ENCODE data around the gene CELA3A. TPM values are rescaled to one million over a fixed set of nuclear protein-coding genes. Genes with fewer than 3 reads are reported as not detected.
"Not testable (repeated sequence)": the region's sequence is repeated elsewhere in the genome, so short reads cannot be mapped to it uniquely, and the experiment has no call there.

CELA3A gene
- total RNA-seq, 2 donors from 2014 or later, result not detected

GRCh38 chr1:21989672-21990393, 11.6 kb upstream of the CELA3A start:
- not testable (repeated sequence) for DNase-seq; H3K9me3 Mint-ChIP-seq; H3K27me3 Mint-ChIP-seq (ENCODE audit: low read depth); ATAC-seq (replicated peaks in 1 of 2); H3K27ac Mint-ChIP-seq; H3K36me3 Mint-ChIP-seq (ENCODE audit: insufficient read depth in 2 of 2); H3K4me3 Mint-ChIP-seq; H3K4me1 Mint-ChIP-seq (ENCODE audit: low read depth)

- not testable (repeated sequence) for H3K4me1 Mint-ChIP-seq (ENCODE audit: low read depth); ATAC-seq (replicated peaks in 1 of 2); H3K9me3 Mint-ChIP-seq; H3K27ac Mint-ChIP-seq; H3K4me3 Mint-ChIP-seq; H3K27me3 Mint-ChIP-seq (ENCODE audit: low read depth); DNase-seq; H3K36me3 Mint-ChIP-seq (ENCODE audit: insufficient read depth in 2 of 2)
Measured at GRCh38 chr1:21992186-21992585, 9.3 kb upstream of the CELA3A start.

- ATAC-seq (replicated peaks in 1 of 2); H3K27me3 Mint-ChIP-seq (ENCODE audit: low read depth): not testable (repeated sequence)
Measured at GRCh38 chr1:21994716-21995115, 6.7 kb upstream of the CELA3A start.

GRCh38 chr1:21996663-21996970, 4.8 kb upstream of the CELA3A start:
- H3K27me3 Mint-ChIP-seq (ENCODE audit: low read depth); H3K27ac Mint-ChIP-seq; H3K4me3 Mint-ChIP-seq; H3K9me3 Mint-ChIP-seq; ATAC-seq (replicated peaks in 1 of 2); H3K36me3 Mint-ChIP-seq (ENCODE audit: insufficient read depth in 2 of 2); DNase-seq; H3K4me1 Mint-ChIP-seq (ENCODE audit: low read depth): not testable (repeated sequence)

More at GRCh38 chr1:21994716-21995115, 6.7 kb upstream of the CELA3A start:
- H3K36me3 Mint-ChIP-seq (ENCODE audit: insufficient read depth in 2 of 2); H3K27ac Mint-ChIP-seq; H3K9me3 Mint-ChIP-seq; H3K4me1 Mint-ChIP-seq (ENCODE audit: low read depth); DNase-seq; H3K4me3 Mint-ChIP-seq: not testable (repeated sequence)

- H3K36me3 Mint-ChIP-seq (ENCODE audit: insufficient read depth in 2 of 2); DNase-seq; H3K27ac Mint-ChIP-seq; H3K4me1 Mint-ChIP-seq (ENCODE audit: low read depth); ATAC-seq (replicated peaks in 1 of 2); H3K9me3 Mint-ChIP-seq; H3K27me3 Mint-ChIP-seq (ENCODE audit: low read depth); H3K4me3 Mint-ChIP-seq: not testable (repeated sequence)
Measured at GRCh38 chr1:21997891-21998623, 3.4 kb upstream of the CELA3A start.

- H3K27me3 Mint-ChIP-seq (ENCODE audit: low read depth); ATAC-seq (replicated peaks in 1 of 2); DNase-seq; H3K9me3 Mint-ChIP-seq; H3K4me3 Mint-ChIP-seq; H3K4me1 Mint-ChIP-seq (ENCODE audit: low read depth); H3K27ac Mint-ChIP-seq; H3K36me3 Mint-ChIP-seq (ENCODE audit: insufficient read depth in 2 of 2): not testable (repeated sequence)
Measured at GRCh38 chr1:21998624-21999294, 2.7 kb upstream of the CELA3A start.

- H3K27me3 Mint-ChIP-seq (ENCODE audit: low read depth); H3K4me3 Mint-ChIP-seq; ATAC-seq (replicated peaks in 1 of 2); DNase-seq; H3K9me3 Mint-ChIP-seq; H3K27ac Mint-ChIP-seq; H3K36me3 Mint-ChIP-seq (ENCODE audit: insufficient read depth in 2 of 2); H3K4me1 Mint-ChIP-seq (ENCODE audit: low read depth): not testable (repeated sequence)
Measured at GRCh38 chr1:21999645-22000044, 1.8 kb upstream of the CELA3A start.

GRCh38 chr1:22002461-22002860, 1.0 kb downstream of the CELA3A start:
- not testable (repeated sequence) for H3K27me3 Mint-ChIP-seq (ENCODE audit: low read depth); DNase-seq; H3K4me1 Mint-ChIP-seq (ENCODE audit: low read depth); ATAC-seq (replicated peaks in 1 of 2); H3K4me3 Mint-ChIP-seq; H3K9me3 Mint-ChIP-seq; H3K36me3 Mint-ChIP-seq (ENCODE audit: insufficient read depth in 2 of 2); H3K27ac Mint-ChIP-seq

GRCh38 chr1:22002875-22003274, 1.4 kb downstream of the CELA3A start:
- H3K27ac Mint-ChIP-seq; H3K36me3 Mint-ChIP-seq (ENCODE audit: insufficient read depth in 2 of 2); ATAC-seq (replicated peaks in 1 of 2); H3K27me3 Mint-ChIP-seq (ENCODE audit: low read depth); H3K4me3 Mint-ChIP-seq; H3K9me3 Mint-ChIP-seq; H3K4me1 Mint-ChIP-seq (ENCODE audit: low read depth); DNase-seq: not testable (repeated sequence)

GRCh38 chr1:22003959-22004358, 2.5 kb downstream of the CELA3A start:
- not testable (repeated sequence) for DNase-seq; H3K27ac Mint-ChIP-seq; H3K4me3 Mint-ChIP-seq; ATAC-seq (replicated peaks in 1 of 2); H3K9me3 Mint-ChIP-seq; H3K36me3 Mint-ChIP-seq (ENCODE audit: insufficient read depth in 2 of 2); H3K4me1 Mint-ChIP-seq (ENCODE audit: low read depth); H3K27me3 Mint-ChIP-seq (ENCODE audit: low read depth)

- not testable (repeated sequence) for H3K27me3 Mint-ChIP-seq (ENCODE audit: low read depth); H3K4me1 Mint-ChIP-seq (ENCODE audit: low read depth); H3K36me3 Mint-ChIP-seq (ENCODE audit: insufficient read depth in 2 of 2); H3K9me3 Mint-ChIP-seq; H3K4me3 Mint-ChIP-seq; H3K27ac Mint-ChIP-seq
- DNase-seq (peak; percentile 54 to 55), ATAC-seq (replicated peaks in 1 of 2) (peak; percentile 79 to 80)
Measured at GRCh38 chr1:22005261-22006149, 4.0 kb downstream of the CELA3A start.

- H3K27me3 Mint-ChIP-seq (ENCODE audit: low read depth); H3K4me3 Mint-ChIP-seq; ATAC-seq (replicated peaks in 1 of 2); H3K36me3 Mint-ChIP-seq (ENCODE audit: insufficient read depth in 2 of 2); H3K9me3 Mint-ChIP-seq; H3K4me1 Mint-ChIP-seq (ENCODE audit: low read depth); H3K27ac Mint-ChIP-seq; DNase-seq: not testable (repeated sequence)
Measured at GRCh38 chr1:22006736-22007135, 5.3 kb downstream of the CELA3A start.

- not testable (repeated sequence) for H3K27me3 Mint-ChIP-seq (ENCODE audit: low read depth); H3K36me3 Mint-ChIP-seq (ENCODE audit: insufficient read depth in 2 of 2); H3K4me1 Mint-ChIP-seq (ENCODE audit: low read depth); DNase-seq; H3K9me3 Mint-ChIP-seq; ATAC-seq (replicated peaks in 1 of 2); H3K4me3 Mint-ChIP-seq; H3K27ac Mint-ChIP-seq
Measured at GRCh38 chr1:22007262-22007661, 5.8 kb downstream of the CELA3A start.
